GM19025 (cell line): ENCODE results near the gene GPX4.
"Not testable (repeated sequence)": the region's sequence is repeated elsewhere in the genome, so short reads cannot be mapped to it uniquely, and the experiment has no call there.

Source experiments
- ATAC-seq: cut with Tn5 transposase; IDR thresholded peaks from one replicate; pipeline ENCODE4 v1.9.1; 2021; ENCODE audit warnings: mild to moderate bottlenecking, low read depth, moderate library complexity; ENCODE audit not compliant: unreplicated experiment

GPX4 gene

GRCh38 chr19:1129084-1129483, 25.3 kb downstream of the GPX4 start:
- ATAC-seq = not testable (repeated sequence)

DNA sequence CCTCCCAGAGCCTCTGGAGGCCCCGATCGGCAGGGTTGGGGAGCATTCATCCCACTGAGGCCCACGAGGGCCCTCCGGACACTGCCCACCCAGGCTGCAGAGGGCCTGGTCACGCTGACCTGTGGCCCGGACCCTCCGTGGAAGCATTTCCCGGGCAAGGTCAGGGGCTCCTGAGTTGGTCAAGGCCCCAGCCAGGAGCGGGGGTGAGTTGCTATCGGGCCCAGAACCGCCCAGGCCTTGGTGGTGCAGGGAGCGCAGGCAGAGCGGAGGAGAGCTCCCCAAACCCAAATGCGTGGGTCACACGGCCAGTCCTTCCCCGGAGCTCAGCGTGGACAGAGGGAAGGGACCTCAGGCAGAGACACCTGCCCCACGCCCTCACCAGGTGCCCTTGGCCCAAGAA, 25.7 kb downstream of the GPX4 start:
- no peak for ATAC-seq

DNA sequence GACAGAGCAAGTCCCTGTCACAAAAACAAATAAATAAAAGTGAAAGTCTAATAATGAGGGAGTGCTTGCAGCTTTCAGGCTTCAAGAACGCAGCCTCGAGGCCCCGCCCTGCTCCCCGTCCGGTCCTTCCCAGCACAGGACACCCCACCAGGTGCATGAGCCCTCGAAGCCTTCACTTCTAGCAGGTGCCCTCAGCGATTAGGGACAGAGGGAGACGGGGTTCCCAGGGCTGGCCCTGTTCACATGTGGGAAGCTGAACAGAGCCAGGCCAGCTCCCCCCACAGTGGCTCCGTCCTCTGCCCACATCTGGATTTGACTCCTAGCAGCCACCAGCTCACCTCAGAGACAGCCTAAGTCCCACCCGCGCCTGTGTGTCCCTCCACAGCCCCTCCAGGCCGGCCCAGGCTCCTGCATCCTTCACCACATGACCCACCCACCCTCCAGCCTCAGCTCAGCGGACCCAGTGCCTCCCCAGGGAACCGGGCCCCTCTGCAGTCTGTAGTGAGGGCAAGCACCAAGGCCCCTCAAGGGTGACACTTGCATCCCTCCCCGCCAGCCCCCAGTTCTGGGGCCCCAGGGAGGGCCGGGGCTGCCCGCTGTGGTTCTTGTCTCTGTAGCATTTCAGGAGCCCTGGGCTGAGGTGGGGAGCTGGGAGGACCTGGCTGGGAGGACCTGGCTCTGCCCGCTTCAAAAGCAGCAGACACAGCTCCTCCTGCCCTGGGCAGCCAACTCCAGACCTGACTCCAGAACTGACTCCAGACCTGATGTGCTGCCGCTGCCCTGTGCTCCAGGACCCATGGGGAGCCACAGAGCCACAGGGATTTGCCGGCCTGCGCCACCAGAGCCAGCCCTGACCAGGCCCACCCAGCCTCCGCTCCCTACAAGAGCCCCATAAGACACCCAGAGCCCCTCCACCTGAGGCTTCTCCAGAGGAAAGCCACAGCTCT, 27.2 kb downstream of the GPX4 start:
- ATAC-seq = no peak

GRCh38 chr19:1131718-1132551, 28.1 kb downstream of the GPX4 start:
- peak; percentile 36 for ATAC-seq

DNA sequence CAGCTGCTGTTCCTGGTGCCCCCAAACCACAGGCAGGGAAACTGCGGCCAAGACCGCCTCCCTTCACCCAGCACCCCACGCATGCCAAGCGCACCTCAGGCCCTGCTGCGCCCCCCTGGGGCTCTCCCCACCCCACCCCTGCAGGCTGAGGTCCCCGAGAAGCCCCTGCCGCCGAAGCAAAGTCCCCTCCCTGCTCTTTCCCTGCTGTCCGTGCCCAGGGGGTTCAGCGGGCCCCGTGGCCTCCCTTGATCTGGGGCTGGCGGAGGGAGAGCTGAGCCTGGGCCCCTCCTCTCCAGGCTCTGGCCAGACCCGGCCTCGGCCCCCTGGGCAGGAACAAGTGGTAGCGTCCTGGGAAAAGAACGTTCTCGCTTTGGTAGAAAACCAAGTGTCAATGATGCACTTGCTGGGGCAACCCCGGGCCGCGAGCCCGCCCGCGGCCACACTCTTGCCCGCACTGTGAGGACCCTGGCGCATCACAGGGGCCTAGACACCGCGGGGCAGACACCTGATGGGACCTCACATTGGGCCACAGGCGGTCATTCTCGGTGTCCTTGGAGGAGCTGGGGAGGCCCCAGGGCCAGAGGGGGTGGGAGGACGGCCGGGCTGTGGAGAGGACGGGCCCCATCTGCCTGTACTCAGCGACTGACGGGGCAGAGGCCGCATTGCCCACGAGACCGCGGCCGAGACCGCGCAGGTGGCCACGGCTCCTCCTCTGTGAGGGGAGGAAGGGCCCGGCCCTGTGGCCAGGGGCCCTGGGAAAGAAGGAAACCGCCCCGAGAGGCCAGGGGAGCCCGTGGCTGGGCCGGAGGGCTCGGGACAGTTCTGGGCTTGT, 29.0 kb downstream of the GPX4 start:
- ATAC-seq = peak; percentile 4

- ATAC-seq = peak; percentile 43
These were observed 29.7 kb downstream of the GPX4 start for GRCh38 chr19:1133471-1133929.

GRCh38 chr19:1134431-1134830, 30.6 kb downstream of the GPX4 start:
- no peak for ATAC-seq

DNA sequence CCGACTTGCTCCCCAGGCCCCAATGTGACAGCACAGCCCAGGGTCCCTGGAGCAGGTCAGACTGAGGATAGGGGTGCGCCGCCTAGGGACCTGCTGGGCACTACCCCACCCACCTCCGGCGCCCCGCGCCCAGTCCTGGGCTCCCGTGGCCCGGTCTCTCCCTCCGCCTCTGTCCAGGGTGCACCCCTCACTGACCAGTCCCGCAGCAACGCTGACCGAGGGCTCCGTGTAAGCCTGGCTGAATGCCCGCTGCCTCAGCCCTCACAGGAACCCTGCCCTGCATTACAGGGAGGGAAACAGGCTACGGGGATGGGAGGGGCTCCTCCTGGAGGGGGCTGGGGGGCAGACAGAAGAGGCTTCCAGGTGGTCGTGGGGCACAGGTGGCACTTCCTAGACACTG, 31.7 kb downstream of the GPX4 start:
- ATAC-seq = no peak

GRCh38 chr19:1136201-1136600, 32.4 kb downstream of the GPX4 start:
- no peak for ATAC-seq

GRCh38 chr19:1136621-1137317, 33.0 kb downstream of the GPX4 start:
- no peak for ATAC-seq

DNA sequence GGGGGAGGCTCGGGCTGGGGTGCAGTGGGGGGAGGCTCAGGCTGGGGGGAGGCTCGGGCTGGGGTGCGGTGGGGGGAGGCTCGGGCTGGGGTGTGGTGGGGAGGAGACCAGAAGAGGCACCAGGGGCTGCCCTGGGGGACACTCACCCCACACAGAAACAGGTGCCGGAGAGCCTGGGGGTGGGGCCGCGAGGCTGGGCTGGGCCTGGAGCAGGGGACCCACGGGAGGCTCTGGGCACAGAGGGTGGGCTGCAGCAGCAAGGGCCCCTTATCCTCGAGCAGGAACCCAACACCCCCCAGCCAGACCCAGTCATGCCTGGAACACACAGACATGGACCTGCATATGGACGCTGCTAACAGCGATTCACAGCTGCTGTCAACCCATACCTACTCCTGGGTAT, 34.3 kb downstream of the GPX4 start:
- no peak for ATAC-seq

DNA sequence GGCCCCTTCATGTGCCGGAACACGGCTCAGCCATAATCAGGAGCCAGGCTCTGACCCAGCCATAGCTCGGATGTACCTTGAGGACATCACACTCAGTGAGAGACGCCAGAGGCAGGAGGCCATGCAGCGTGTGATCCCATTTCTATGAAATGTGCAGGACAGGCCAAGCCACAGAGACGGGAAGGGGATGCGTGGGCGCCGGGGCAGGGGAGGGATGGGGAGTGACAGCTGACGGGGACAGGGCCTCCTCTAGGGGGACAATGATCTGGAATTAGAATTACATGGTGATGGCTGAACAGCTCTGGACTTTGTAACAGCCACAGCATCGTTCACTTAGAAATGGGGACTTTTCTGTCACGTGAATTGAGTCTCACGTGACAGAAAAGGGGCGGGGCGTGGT, 35.3 kb downstream of the GPX4 start:
- ATAC-seq = no peak

DNA sequence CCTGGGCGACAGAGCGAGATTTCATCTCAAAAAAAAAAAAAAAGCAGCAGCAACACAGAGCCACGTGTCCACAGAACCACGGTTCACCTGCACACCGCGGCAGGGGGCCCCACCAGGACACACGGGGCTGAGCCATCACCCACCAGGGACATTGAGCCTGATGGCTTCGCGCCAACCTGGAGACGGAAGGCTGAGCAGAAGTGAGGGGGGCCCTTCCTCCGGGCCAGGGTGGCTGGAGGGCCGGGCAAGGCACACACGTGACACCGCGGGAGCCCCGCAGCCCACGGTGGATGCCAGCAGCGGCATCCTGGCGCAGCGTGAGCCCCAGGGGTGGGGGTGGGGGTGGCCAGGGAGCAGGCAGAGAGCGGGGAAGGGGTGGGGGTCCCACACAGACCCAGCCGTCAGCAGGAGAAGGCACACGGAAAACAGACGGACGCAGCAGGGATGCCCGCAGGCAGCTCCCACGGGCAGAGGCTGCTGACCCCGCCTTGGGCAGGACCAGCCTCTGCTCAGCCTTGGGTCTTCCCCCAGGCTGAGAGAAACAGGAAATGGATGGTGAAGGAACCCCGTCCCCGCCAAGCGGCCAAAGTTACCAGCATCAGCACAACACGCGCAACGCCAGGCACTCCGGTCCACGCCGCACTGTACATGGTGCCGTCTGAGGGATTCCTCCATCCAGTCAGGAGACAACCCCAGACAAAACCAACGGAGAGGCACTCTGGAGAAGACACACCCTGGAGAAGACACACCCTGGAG, 36.7 kb downstream of the GPX4 start:
- ATAC-seq = no peak

- no peak for ATAC-seq
These were observed 38.1 kb downstream of the GPX4 start for GRCh38 chr19:1141944-1142343.

GRCh38 chr19:1143828-1144399, 40.1 kb downstream of the GPX4 start:
- ATAC-seq = no peak

GRCh38 chr19:1144741-1145140, 40.9 kb downstream of the GPX4 start:
- no peak for ATAC-seq

DNA sequence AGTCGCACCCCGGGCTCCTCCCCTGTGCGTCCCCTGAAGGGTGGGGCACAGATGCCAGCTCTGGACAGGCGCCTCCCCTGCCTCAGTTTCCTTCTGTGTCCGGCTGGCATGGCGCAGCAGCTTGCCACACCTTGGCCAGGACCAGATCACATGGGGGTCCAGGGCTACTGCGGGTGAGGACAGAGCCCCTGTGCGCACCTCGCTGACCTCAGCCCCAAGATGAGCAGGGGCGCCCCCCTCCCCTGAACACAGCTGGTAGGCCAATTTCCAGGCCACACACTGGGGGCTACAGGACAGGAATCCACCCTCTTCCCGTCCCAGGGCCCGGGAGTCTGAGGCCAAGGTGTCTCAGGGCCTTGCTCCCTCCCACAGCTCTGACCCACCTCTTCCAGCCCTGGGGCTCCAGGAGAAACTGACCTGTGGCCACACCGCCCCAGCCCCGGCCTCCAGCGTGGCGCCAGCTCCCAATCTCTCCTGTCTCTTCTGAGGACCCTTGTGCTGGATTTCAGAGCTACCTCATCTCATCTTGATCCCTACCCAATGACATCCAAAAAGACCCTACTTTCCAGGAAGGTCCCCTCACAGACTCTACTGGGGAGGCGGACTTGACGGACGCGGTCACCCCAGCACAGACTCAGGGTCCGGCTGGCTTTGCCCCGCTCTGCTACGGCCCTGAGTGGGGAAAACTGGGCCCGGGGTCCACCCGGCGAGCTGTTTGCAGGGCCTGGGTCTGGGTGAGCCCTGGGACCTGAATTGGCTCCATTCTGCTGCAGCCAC, 42.0 kb downstream of the GPX4 start:
- ATAC-seq = no peak

DNA sequence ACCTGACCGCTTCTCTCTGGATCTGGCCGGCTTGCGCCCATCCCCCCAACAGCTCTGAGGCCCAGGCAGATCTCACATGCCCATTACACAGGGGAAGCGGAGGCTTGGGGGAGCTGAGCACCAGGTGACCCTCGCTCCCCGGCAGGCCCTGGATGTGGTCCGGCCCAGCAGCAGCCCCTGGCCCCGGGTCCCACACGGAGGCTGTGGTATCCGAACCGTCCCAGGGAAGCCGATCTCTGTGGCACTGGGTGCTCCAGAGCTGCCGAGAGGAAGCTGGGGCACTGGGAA, 42.6 kb downstream of the GPX4 start:
- ATAC-seq = no peak
